Hypothalamus (tissue), 51 donors: ENCODE measurements around the gene ADGRF4.

Experiments used
- DNase-seq, 51 donors: peaks; one replicate each; lab custom pipeline; 2025; lab: John Stamatoyannopoulos, UW

Gene ADGRF4, protein sequence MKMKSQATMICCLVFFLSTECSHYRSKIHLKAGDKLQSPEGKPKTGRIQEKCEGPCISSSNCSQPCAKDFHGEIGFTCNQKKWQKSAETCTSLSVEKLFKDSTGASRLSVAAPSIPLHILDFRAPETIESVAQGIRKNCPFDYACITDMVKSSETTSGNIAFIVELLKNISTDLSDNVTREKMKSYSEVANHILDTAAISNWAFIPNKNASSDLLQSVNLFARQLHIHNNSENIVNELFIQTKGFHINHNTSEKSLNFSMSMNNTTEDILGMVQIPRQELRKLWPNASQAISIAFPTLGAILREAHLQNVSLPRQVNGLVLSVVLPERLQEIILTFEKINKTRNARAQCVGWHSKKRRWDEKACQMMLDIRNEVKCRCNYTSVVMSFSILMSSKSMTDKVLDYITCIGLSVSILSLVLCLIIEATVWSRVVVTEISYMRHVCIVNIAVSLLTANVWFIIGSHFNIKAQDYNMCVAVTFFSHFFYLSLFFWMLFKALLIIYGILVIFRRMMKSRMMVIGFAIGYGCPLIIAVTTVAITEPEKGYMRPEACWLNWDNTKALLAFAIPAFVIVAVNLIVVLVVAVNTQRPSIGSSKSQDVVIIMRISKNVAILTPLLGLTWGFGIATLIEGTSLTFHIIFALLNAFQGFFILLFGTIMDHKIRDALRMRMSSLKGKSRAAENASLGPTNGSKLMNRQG

DNA sequence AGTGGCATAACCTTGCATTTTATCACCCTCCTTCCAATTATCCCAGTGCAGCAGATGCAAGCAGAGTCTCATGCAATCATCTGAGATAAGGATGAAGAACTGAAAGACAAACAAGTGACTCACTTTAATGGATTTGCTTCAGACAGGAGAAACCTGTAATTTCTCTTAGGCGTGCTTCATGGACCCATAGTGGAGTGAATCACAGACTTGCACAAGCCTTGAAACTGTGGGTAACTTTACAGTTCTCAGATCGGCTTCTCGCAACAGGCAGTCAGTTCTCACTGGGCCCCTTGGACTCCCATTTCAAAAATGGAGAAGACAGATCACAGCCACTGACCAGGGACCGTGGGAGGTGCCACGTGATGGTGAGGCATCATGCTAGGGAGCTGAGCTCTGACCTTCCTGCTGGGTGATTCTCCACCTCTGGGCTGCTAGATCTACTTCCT lies at the start of gene ADGRF4:
Gene ADGRF4 (plus strand): TSS at position 239 of the 446 bp plus-strand sequence. CDS start 8,666 bp downstream, outside the sequence.
- no peak for DNase-seq

DNA sequence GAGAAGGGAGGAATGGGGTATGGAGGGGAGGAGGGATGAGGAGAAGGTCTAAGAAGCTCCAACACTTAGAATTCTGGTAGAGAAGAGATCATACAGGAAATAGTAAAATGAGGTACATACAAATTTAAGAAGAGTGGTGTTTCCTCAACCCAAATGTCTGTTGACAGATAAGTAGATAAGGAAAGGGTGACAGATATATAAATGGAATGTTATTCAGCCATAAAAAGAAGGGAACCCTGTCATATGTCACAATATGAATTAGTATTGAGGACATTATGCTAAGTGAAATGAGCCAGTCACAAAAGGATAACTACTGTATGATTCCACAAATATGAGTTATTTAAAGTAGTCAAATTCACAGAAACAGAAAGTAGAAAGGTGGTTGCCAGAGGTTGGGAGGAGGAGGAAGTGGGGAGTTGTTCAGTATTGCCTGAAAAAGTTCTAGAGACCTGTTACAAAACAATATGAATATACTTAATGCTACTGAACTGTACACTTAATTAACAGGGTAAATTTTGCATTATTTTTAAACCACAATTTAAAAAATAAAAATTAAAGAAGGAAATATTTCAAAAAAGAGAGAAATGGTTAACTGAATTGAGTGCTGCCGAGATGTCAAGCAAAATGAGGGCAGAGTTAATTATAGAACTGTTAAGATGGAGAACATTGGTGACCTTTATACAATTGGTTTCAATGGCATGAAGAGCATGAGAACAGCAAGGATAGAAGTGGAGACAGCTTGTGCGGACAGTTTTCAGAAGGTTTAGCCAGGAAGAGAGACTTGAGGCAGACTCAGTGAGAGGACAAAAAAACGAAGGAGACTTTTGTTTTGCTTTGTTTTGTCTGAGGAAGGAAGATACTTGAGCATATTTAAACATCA lies 47.6 kb upstream of the ADGRF4 start:
- no peak for DNase-seq

DNA sequence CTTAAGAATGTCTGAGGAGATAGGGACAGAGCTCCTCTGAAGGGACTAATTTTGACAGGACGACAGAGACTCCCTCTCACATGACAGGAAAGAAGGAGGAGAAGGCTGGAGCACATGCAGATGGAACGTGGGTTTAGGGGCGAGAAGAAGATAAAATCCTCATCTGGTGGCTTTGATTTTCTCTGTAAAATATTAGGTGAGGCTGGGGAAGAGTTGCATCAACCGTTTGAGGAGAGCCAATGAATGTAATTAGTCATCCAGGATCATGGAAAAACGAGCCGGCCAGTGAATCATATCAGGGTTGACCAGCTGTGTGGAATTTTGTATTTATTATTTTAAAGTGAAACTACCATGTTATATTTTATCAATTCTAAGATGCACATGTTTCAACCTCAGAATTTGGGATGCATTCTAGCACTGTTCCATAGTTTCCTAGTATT lies 46.9 kb upstream of the ADGRF4 start:
- no peak for DNase-seq

DNA sequence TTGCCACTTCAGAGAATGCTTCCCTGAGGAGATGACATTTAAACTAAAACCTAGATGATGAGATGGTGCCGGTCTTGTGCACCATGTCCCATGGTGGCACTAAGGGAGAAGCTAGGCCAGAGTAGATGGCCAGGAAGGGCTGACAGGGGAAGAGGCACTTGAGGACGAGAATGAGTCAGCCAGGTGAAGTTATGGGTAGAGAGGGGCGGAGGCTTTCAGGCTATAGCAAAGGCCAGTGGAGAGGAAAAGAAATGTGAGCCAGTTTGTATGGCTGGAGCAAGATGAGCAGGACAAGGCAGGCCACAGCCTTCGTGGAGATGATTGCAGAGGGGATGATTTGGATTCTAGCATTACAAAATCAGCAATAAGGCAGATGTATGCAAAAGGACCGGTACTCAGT lies 44.7 kb upstream of the ADGRF4 start:
- DNase-seq, result no peak

DNA sequence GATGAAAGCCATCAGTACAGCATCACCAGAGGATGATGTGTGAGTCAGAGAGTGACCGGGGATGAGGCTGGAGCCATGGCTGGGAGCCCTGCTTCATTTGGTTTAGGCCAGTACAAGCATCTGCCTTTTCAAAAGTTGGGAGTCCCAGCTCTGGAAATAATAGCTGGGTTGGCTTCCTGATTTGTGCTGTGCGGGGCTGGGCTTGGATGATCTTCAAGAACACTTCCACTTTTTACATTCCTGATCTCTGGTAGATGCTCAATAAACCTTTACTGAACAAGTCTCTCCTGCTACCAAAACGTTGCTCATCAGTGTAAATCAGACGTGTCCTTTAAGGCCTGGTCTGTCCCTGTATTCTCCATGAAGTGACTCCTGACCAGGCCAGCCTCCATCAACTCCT lies 44.1 kb upstream of the ADGRF4 start:
- no peak for DNase-seq

DNA sequence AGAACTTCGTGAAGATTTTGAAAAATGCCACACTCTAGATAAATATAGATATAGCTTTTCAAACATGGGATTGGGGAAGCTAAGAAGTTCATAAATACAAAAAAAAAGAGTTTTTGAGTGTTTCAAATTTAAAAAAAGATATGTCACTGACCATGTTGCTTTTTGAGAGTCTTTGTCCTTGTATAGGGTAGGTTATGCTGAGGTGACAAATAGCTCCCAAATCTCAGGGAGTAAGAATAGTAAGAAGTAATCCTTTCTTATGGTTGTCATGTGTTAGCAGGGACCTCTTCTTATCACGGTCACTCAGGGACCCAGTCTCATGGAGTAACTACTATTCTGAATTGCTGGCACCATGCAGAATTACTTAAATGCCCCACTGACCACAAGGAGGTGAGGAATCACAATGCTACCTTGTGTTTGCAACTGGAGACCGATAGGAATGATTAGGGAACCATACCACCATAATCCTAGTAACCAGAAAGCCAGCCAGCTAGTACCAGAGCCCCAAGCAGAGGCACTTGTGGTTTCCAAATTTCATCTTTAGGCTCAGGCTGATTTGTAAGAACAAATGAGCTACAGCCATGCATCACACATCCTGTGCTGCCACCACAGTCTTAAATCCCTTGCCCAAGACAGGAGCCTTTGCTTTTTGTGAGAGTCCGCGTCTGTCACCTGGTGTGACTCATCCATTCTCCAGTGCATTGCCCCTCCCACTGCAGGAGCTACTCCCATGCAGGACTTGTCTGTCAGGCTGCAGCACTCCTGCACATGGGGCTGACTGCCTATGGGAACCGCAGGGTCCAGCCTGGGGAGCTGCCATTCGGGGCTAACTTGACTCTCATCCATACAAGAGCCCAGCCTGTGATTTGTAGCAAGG lies 42.4 kb upstream of the ADGRF4 start:
- DNase-seq, result no peak

DNA sequence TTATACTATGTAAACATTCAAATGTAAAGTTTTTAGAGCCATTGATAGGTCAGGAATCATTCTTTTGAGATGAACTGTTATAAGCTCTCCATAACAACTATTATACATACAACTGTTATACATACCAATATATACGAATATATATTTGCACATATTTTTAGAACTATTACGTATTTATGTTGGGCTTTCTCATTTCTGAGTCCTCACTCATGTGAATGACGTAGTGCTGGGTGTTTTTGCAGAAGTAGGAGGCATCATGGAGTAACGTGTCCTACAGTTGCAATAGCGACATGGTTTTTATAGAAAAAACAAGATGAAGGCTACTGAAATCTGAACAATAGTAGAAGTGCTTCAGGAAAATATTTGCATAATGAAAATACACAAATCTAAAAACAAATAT lies 36.4 kb upstream of the ADGRF4 start:
- DNase-seq, result no peak

DNA sequence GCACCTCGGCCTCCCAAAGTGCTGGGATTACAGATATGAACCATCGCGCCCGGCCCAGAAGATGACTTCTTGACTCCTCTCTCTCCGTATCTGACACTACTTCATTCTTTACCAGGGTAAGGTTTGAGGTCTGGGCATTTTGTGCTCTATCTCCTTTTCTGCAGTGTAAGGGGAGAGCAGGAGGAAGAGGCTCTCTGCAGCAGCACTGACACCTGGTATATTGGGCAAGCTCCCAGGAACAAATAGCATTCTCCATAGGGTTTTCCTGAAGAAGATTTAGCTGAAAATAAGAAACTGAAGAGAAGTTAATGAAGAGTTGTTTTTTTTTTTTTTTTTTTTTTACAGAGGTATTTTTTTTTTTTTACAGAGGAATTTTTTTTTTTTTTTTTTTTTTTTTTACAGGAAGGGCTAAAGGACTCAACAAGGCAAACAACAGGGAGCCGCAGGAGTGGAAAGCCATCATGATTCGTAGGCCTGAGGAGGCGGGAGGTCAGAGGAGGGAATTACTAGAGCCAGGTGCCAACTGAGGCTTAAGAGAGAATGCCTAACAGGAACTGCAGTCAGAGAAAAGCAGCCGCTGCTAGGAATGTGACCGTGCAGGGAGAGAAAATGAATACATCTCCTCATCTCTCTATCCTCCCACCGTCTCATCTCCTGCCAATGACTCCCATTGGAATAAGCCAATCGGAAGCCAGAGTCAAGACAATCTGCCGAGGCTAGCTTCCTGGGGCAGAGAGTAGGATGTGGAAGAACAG lies 34.7 kb upstream of the ADGRF4 start:
- no peak for DNase-seq

DNA sequence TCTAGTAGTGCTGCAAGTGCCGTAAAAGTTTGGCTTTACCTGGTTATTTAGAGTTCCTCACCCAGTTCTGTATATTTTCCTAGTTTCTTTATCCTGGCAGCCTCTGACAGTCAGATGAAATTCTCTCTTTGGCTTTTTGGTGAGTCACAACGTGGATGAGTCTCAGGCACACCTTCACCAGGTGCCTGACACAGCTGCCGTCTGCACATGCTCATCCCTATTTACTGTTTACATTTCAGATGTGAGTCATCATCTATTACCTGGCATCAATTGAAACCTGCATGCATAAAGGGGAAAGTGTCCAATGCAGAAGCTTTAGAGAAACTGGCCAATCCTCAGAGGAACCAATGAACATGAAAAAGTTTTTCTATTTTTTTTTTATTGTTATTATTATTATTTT lies 33.3 kb upstream of the ADGRF4 start:
- DNase-seq, result no peak

DNA sequence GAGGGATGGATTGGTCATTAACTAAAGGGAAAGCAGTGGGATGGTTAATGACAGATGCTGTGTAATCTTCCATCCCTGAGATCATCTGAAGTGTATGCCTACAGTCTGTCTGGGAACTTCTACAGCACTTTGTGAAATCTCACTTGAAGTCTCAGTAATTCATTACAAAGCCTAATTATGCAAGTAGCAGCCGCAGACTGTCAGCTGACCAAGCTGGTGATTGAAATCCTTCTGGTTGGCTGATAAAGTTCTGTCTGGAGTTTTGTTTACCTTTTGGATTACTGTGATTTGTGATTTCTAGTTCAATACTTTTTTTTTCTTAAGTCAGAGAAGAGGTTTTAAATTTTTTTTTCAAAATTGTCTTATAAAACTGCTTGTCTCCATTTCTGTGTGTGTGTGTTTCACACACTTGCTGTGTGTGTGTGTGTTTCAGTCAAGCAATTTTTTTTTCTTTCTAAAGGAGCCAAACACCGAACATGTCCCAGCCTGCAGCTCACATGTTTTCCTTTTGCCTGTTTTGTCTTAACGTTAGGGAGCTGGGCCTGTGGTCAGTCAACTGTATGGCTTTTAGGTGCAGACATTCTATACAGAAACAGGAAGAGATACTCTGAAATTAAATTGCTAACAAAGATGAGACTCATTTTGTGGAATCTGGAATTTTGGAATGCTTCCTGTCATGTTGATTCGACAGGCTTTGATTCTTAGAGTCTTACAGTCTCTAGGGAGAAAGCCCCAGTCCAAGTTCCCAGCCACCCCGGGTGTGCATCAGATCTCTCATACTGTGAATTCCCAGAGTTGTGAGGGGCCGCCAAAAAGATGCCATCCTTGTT lies 28.5 kb upstream of the ADGRF4 start:
- DNase-seq, result no peak

DNA sequence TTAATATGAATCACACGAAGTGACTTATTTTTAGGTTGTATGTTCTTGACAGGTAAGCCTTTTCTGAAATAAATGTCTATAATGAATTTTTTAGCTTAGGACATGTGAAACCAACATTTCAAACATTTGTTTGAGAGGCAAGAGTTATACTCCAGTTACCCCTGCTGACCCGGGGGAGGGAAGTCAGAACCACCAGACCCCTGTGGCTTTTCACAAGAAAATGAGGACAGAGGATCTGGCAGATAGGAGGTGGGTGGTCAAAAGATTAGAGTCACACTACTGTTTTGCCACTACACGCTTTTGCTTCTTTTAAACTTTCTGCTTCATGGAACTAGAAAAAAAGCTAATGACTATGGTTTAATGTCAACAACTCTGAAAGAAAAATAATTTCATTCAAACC lies 27.5 kb upstream of the ADGRF4 start:
- no peak for DNase-seq

DNA sequence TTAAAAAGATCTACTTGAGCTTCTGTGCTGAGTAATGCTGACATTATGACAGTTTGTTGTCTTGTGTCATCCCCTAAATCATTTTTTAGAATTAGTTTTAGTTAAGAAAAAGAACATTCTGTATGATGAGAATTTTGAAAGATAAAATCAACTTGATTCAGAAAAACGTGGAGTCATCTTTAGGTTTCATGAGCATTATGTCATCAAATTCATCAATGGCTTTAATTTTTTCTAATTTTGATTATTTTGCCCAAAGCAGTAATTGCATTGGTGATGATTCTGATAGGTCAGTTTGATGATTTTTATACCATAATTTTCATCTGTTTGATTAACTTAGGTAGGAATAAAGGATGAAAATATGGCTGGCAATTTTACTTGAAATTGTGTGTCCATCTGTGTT lies 26.6 kb upstream of the ADGRF4 start:
- no peak for DNase-seq

DNA sequence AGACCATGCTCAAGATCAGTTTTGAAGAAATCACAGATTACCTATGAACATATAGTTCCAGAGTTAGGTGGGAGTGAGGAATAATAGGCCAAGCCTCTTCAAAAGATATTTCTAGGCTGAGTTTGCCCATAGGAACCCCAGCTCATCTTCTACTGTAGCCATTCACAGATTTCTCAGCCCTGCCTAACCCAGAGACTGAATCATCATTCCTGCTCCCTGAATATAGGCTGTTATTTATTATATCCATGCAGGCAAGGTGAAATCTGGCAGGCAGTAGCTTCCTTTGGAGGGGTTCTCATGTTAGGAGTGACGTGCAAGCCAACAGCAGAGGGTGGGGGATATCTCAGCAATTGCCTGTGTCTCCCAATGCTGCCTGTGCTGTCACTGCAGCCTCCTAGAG lies 25.6 kb upstream of the ADGRF4 start:
- no peak for DNase-seq

DNA sequence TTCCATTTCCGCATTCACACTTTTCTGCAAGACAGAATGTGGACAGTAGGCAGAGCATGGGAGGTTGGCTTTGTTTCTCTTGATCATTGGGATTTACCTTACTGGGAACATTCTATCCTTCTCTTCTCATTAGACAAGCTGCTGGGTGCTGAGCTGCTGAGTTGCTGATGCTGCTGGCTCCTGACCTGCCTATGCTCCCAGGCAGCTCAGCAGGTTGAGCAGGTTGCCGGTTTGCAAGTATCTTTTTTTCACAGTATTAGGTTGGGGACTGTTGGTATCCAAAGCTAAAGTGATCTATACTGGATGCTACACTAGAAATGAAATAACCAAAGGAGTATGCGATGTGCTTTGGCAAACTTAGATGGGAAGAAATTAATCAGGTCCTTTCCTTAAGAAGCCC lies 23.7 kb upstream of the ADGRF4 start:
- DNase-seq, result no peak

DNA sequence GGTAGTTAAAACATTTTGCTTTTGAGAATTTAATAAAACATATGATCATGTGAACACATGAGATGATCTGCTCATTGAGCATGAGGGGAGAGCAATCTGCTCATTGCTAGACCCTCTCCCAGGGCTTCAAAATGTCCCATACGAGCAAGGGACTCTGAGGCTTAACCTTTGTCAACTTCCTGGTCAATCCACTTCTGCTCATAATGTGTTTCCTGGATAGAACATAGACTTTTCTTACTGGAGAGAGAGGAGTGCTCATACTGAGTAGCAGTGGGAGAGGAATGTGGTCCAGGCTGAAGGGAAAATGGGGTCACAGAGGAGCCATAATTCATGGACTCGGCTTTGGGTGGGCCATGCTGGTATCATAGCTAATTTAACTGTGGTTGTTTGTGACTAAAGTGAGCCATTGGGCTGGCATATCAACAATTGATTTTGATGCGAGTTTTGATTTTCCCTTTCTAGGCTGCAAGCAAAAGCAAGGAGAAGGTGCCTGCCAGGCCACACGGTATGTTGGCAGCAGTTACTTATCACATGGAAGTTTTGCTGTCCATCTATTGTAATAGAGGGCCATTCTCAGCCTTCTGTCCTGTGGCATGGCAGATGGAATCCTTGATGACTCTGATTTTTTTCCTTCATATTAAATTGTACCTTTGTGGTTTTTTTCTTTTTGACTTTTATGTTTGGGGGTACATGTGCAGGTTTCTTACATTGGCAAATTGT lies 20.8 kb upstream of the ADGRF4 start:
- DNase-seq, result no peak

DNA sequence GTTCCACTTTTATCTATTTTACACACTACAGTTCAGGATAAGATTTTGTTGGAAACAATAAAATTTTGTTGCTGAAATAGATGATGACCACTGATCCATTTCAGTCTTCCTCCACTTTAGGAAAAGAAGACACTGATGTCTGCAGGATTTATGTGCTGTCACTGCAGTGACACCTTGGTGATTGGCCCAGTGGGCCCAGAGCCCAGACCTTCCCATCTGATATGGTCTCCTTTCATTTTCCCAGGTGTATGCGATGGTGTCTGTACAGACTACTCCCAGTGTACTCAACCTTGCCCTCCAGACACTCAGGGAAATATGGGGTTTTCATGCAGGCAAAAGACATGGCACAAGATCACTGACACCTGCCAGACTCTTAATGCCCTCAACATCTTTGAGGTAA lies 19.6 kb upstream of the ADGRF4 start:
- no peak for DNase-seq

DNA sequence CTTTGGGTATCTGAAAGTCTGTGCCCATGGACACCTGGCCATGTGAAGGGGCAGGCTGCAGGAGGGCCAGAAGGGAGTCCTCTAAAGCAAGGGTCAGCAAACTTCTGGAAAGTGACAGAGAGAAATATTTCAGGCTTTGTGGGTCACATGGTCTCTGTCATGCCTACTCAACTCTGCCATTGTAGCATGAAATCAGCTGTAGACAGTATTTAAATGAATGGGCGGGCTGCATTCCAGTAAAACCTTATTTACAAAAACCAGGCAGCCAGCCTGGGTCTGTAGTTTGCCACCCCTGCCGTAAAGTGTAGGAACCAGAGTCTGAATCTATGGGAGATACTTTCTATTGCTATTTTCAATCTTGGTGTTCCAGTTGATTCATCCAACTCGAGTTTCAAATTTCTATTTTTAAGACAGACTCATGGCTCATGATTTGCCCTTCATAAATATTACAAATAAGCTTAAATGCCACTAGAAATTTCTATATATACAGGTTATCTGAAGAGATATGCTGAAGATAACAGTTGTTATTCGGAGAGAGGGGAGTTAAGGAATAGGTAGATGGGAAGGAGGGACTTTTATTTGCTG lies 19.0 kb upstream of the ADGRF4 start:
- DNase-seq, result no peak
